HepG2 (cell line): Measurements from ENCODE around the gene EMILIN1. TPM values are rescaled to one million over a fixed set of nuclear protein-coding genes. Genes with fewer than 3 reads are reported as not detected.
A peak's percentile ranks its signal among the peaks of the same experiment; 100 is the strongest.

Experiments
- AFF4 ChIP-seq: sonication (generic); formaldehyde crosslinking; IDR thresholded peaks from 2 replicates; pipeline ENCODE4 v1.4.0; 2020; ENCODE audit warnings: missing genetic modification reagents
- CSRNP2 ChIP-seq: sonication (generic); formaldehyde crosslinking; conservative IDR thresholded peaks from 2 replicates; pipeline ENCODE4 v1.8.0; 2022; ENCODE audit warnings: low read depth, missing genetic modification reagents
- HIC2 ChIP-seq: sonication (generic); formaldehyde crosslinking; IDR thresholded peaks from 2 replicates; pipeline ENCODE4 v1.9.0; 2022; ENCODE audit warnings: low read depth, missing genetic modification reagents
- NFYC ChIP-seq: IDR thresholded peaks from 2 replicates; pipeline ENCODE4 v1.6.1; 2016; ENCODE audit warnings: missing genetic modification reagents, missing compliant biosample characterization
- PRPF4 ChIP-seq: fragments of 200-400 bp; formaldehyde crosslinking; IDR thresholded peaks from 2 replicates; pipeline ENCODE4 v1.6.1; 2016; ENCODE audit warnings: low read length, low read depth; ENCODE audit not compliant: poor library complexity, severe bottlenecking
- PTBP1 ChIP-seq: fragments of 200-400 bp; formaldehyde crosslinking; IDR thresholded peaks from 2 replicates; pipeline ENCODE4 v1.6.1; 2018; ENCODE audit warnings: low read length, low read depth; ENCODE audit not compliant: poor library complexity, severe bottlenecking
- STAT5B ChIP-seq: sonication (generic); formaldehyde crosslinking; IDR thresholded peaks from 2 replicates; pipeline ENCODE4 v1.4.0; 2020; ENCODE audit warnings: missing genetic modification reagents
- ZHX1 ChIP-seq: sonication (generic); formaldehyde crosslinking; IDR thresholded peaks from 2 replicates; pipeline ENCODE4 v1.8.1; 2022; ENCODE audit warnings: low read depth, mild to moderate bottlenecking, missing genetic modification reagents
- ZMYM2 ChIP-seq: sonication (generic); formaldehyde crosslinking; IDR thresholded peaks from 2 replicates; pipeline ENCODE4 v1.8.0; 2022; ENCODE audit warnings: mild to moderate bottlenecking, missing genetic modification reagents
- ZNF17 ChIP-seq: sonication (generic); formaldehyde crosslinking; IDR thresholded peaks from 2 replicates; pipeline ENCODE4 v1.5.0; 2020; ENCODE audit warnings: mild to moderate bottlenecking, missing genetic modification reagents
- ZNF205 ChIP-seq: IDR thresholded peaks from 2 replicates; pipeline ENCODE4 v1.6.1; 2018; ENCODE audit warnings: missing biosample characterization, missing genetic modification reagents
- ZNF460 ChIP-seq: sonication (generic); formaldehyde crosslinking; IDR thresholded peaks from 2 replicates; pipeline ENCODE4 v1.5.1; 2020; ENCODE audit warnings: missing genetic modification reagents, mild to moderate bottlenecking, borderline replicate concordance
- ZNF562 ChIP-seq: sonication (generic); formaldehyde crosslinking; IDR thresholded peaks from 2 replicates; pipeline ENCODE4 v1.8.0; 2022; ENCODE audit warnings: missing genetic modification reagents, borderline replicate concordance
- ZNF710 ChIP-seq: sonication (generic); formaldehyde crosslinking; IDR thresholded peaks from 2 replicates; pipeline ENCODE4 v1.5.0; 2020; ENCODE audit warnings: mild to moderate bottlenecking, missing genetic modification reagents, borderline replicate concordance
- ZSCAN20 ChIP-seq: sonication (generic); formaldehyde crosslinking; IDR thresholded peaks from 2 replicates; pipeline ENCODE4 v1.4.0; 2020; ENCODE audit warnings: missing genetic modification reagents, mild to moderate bottlenecking, borderline replicate concordance
- polyA plus RNA-seq, 8 experiments: library from polyadenylated mRNA; depleted of rRNA in 3 of 8; stranded (reverse) in 7 of 8; unstranded in 1 of 8; fragments of >200 nt; fragmentation: Illumina TruSeq in 4 of 8; extraction: Trizol in 4 of 8; gene quantifications; 2 replicates each; pipeline versions ENCODE4 v1.2.1 to v1.2.3, GENCODE V29; 2011 to 2016; ENCODE audit warnings: low read depth in 4 of 8, missing spikeins in 1 of 8, mixed read lengths in 1 of 8; ENCODE audit not compliant: insufficient read depth in 1 of 8
- total RNA-seq, 5 experiments: library from RNA; depleted of rRNA; stranded (reverse); fragments of >200 nt; fragmentation: Illumina TruSeq; extraction: Trizol; gene quantifications; 2 replicates each; pipeline ENCODE4 v1.2.3, GENCODE V29; 2016; ENCODE audit warnings: low read depth in 1 of 5

The EMILIN1 gene
- total and polyA plus RNA-seq, 2 of the 13 experiments (the other 11 are each of a cell fraction or from before 2014, with no cell fraction given), result 8.1 to 9.7 TPM

GRCh38 chr2:27133905-27134780 is 55.7 kb downstream of the EMILIN1 start, which contains the start of gene PREB (continued):
- TF ChIP-seq ZNF710 (CRISPR knock-in tag) (peak; percentile 52; the same call in 1 of the 2 replicates), CSRNP2 (no peak), ZNF205 (CRISPR knock-in tag) (peak; percentile 45; the same call in 1 of the 2 replicates), ZSCAN20 (peak; percentile 9; the same call in 1 of the 2 replicates), ZNF460 (CRISPR knock-in tag) (no peak), HIC2 (no peak), ZHX1 (CRISPR knock-in tag) (peak; percentile 90), PRPF4 (no peak), ZNF562 (no peak), ZMYM2 (no peak), AFF4 (CRISPR knock-in tag) (0 out of 2 replicates have a peak, but pooled peaks have one; percentile 20), ZNF17 (peak; percentile 83; the same call in 1 of the 2 replicates), PTBP1 (no peak), NFYC (CRISPR knock-in tag) (peak; percentile 12; the same call in 1 of the 2 replicates), STAT5B (CRISPR knock-in tag) (0 out of 2 replicates have a peak, but pooled peaks have one; percentile 4)
